Upper lobe of left lung (tissue), 6 donors: Measurements from ENCODE around the gene ZBTB45. TPM values are rescaled to one million over a fixed set of nuclear protein-coding genes. Genes with fewer than 3 reads are reported as not detected.

Source experiments
- ATAC-seq, 2 donors: fragments of 200-7000 bp; cut with Tn5 transposase; one replicate each; pipeline ENCODE4 v1.9.1; 2022; ENCODE audit warnings: mild to moderate bottlenecking in 2 of 2, moderate library complexity in 2 of 2; ENCODE audit not compliant: low FRiP score in 2 of 2
- DNase-seq, 2 donors: peaks; one replicate each; pipeline ENCODE4 v3.0.0-alpha.2; 2019 to 2020
- H3K27ac ChIP-seq, 4 donors: fragments of 200-600 bp; sonication (generic); one replicate each; pipeline ENCODE4 v1.5.1; 2016 to 2019
- H3K27me3 ChIP-seq, 4 donors: fragments of 200-600 bp; sonication (generic); one replicate each; pipeline ENCODE4 v1.5.1; 2017 to 2019
- H3K36me3 ChIP-seq, 4 donors: fragments of 200-600 bp; sonication (generic); one replicate each; pipeline ENCODE4 v1.5.1; 2016 to 2019
- H3K4me1 ChIP-seq, 4 donors: fragments of 200-600 bp; sonication (generic); one replicate each; pipeline ENCODE4 v1.5.1; 2018 to 2019
- H3K4me3 ChIP-seq, 4 donors: fragments of 200-600 bp; sonication (generic); one replicate each; pipeline ENCODE4 v1.5.1; 2017 to 2019; ENCODE audit warnings: mild to moderate bottlenecking in 2 of 4, moderate library complexity in 1 of 4
- H3K9me3 ChIP-seq, 4 donors: fragments of 200-600 bp; sonication (generic); one replicate each; pipeline ENCODE4 v1.5.1; 2018 to 2019
- EP300 ChIP-seq, 4 donors: sonication (generic); formaldehyde crosslinking; IDR thresholded peaks; one replicate each; pipeline ENCODE4 v1.5.1; 2017; ENCODE audit warnings: antibody characterized with exemption in 4 of 4, control low read depth in 2 of 4
- POLR2A ChIP-seq, 4 donors: fragments of 450-650 bp; IDR thresholded peaks; one replicate each; pipeline ENCODE4 v1.5.1; 2016 to 2017; ENCODE audit warnings: antibody characterized with exemption in 4 of 4, mild to moderate bottlenecking in 2 of 4
- POLR2AphosphoS5 ChIP-seq, 2 donors: sonication (generic); formaldehyde crosslinking; IDR thresholded peaks; one replicate each; pipeline ENCODE4 v1.5.1; 2017; ENCODE audit warnings: antibody characterized with exemption in 2 of 2
- WGBS, 2 donors: methylation state at CpG; one replicate each; pipeline ENCODE4 v1.1.5; 2017 to 2018; 5-methylcytosine and 5-hydroxymethylcytosine counted together
- total RNA-seq, 6 donors: library from RNA; depleted of rRNA in 4 of 6; stranded (reverse); fragments of >200 nt in 4 of 6; gene quantifications; one replicate each; pipeline versions ENCODE4 v1.1.0 to v1.2.1, GENCODE V29; 2016 to 2021
- TF ChIP-seq, protein P1 (sequence below), 6 experiments: fragments of 450-650 bp in 4 of 6; fragments of 200-600 bp in 2 of 6; sonication (generic) in 2 of 6; IDR thresholded peaks; one replicate each; pipeline ENCODE4 v1.5.1; 2016 to 2019; ENCODE audit warnings: antibody characterized with exemption in 6 of 6
- donor health status: DM: no; HTN: no; CAD: no; lungs with moderate emphysema.
- donor health status: DM: no; HTN: yes; CAD: no; lungs with severe emphysema.

ZBTB45 gene
- total RNA-seq, 6 donors from 2014 or later: 11.9 to 19.7 (median 15.0) TPM

- no peaks in the 10 kb centered on the region for H3K27me3 ChIP-seq
- peak in 1 of 2 donors; percentile 73 for DNase-seq
- 94 to 96% methylated on average over 13 to 20 of the region's 20 CpGs for WGBS, 2 donors
- TF ChIP-seq POLR2AphosphoS5 (IDR thresholded peaks at IDR 0.05): no peak
- TF ChIP-seq, protein P1, sequence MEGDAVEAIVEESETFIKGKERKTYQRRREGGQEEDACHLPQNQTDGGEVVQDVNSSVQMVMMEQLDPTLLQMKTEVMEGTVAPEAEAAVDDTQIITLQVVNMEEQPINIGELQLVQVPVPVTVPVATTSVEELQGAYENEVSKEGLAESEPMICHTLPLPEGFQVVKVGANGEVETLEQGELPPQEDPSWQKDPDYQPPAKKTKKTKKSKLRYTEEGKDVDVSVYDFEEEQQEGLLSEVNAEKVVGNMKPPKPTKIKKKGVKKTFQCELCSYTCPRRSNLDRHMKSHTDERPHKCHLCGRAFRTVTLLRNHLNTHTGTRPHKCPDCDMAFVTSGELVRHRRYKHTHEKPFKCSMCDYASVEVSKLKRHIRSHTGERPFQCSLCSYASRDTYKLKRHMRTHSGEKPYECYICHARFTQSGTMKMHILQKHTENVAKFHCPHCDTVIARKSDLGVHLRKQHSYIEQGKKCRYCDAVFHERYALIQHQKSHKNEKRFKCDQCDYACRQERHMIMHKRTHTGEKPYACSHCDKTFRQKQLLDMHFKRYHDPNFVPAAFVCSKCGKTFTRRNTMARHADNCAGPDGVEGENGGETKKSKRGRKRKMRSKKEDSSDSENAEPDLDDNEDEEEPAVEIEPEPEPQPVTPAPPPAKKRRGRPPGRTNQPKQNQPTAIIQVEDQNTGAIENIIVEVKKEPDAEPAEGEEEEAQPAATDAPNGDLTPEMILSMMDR (IDR thresholded peaks at IDR 0.05): no peak
- TF ChIP-seq EP300 (IDR thresholded peaks at IDR 0.05): no peak
- TF ChIP-seq POLR2A (IDR thresholded peaks at IDR 0.05): no peak
- peaks cover 0 to 33% (median 24%) of the 10 kb centered on the region in 4 donors for H3K36me3 ChIP-seq
- H3K27ac ChIP-seq: no peak overlapping the region
- no peak overlapping the region for H3K4me3 ChIP-seq
- H3K4me1 ChIP-seq: peaks cover 7 to 13% (median 11%) of the 10 kb centered on the region in 4 donors
- no peak for ATAC-seq
- H3K9me3 ChIP-seq: no peaks in the 10 kb centered on the region
These were observed 39.2 kb downstream of the ZBTB45 start for GRCh38 chr19:58480481-58480830.

DNA sequence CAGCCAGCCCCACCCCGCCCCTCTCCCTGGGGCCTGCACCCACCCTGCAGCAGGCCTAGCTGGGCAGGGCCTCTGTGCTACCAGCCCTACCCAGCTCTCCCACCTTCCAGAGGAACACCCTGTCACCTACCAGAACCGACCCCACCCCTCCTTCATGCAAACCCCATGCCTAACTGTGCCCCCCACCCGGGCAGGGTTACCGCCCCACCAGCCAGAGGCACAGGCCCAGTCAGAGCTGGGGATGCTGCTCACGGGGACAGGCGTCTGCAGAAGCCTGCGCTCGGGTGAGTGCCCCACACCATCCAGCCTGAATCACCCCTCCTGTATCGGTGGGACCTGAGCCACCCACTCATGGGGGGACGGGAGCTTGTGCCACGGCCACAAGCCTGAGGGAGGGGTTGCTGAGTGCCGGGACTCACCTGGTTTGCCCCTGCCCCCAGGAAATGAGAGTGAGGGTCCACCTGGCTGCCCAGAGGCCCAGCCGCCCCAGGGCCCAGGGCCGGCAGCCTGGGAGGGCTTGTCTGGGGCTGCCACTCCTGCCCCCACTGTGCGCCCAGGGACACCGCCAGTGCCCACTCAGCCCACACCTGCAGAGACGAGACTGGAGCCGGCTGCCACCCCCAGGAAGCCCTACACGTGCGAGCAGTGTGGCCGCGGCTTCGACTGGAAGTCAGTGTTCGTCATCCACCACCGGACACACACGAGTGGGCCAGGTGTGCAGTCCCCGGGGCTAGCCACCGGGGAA is 39.7 kb downstream of the ZBTB45 start:
- TF ChIP-seq POLR2A (IDR thresholded peaks at IDR 0.05) (no peak), POLR2AphosphoS5 (IDR thresholded peaks at IDR 0.05) (no peak), EP300 (IDR thresholded peaks at IDR 0.05) (no peak)
- TF ChIP-seq, protein P1 (IDR thresholded peaks at IDR 0.05): no peak
- Histone ChIP-seq H3K36me3 (peaks cover 0 to 33% (median 24%) of the 10 kb centered on the region in 4 donors), H3K27ac (no peak overlapping the region), H3K9me3 (no peaks in the 10 kb centered on the region), H3K27me3 (no peaks in the 10 kb centered on the region), H3K4me3 (no peak overlapping the region), H3K4me1 (peaks cover 12 to 19% (median 15%) of the 10 kb centered on the region in 4 donors)
- no peak for ATAC-seq
- WGBS, 2 donors: 95% methylated on average over 28 of the region's 28 CpGs; no CpG with 5 or more reads in 1 of the 2 donors
- peak in 1 of 2 donors; percentile 79 for DNase-seq

GRCh38 chr19:58479303-58479702 is 40.3 kb downstream of the ZBTB45 start:
- Histone ChIP-seq H3K27ac (no peak overlapping the region), H3K9me3 (no peaks in the 10 kb centered on the region), H3K36me3 (peaks cover 0 to 33% (median 24%) of the 10 kb centered on the region in 4 donors), H3K27me3 (no peaks in the 10 kb centered on the region), H3K4me3 (no peak overlapping the region), H3K4me1 (peaks cover 13 to 21% (median 16%) of the 10 kb centered on the region in 4 donors)
- ATAC-seq: no peak
- no peak for TF ChIP-seq POLR2AphosphoS5 (IDR thresholded peaks at IDR 0.05)
- no peak for TF ChIP-seq EP300 (IDR thresholded peaks at IDR 0.05)
- TF ChIP-seq POLR2A (IDR thresholded peaks at IDR 0.05): no peak
- TF ChIP-seq, protein P1 (IDR thresholded peaks at IDR 0.05): no peak
- WGBS, 2 donors: 92% methylated on average over 7 of the region's 7 CpGs
- DNase-seq: no peak

GRCh38 chr19:58477871-58478270 is 41.7 kb downstream of the ZBTB45 start:
- Histone ChIP-seq H3K36me3 (peaks cover 0 to 36% (median 25%) of the 10 kb centered on the region in 4 donors), H3K27me3 (no peaks in the 10 kb centered on the region), H3K4me1 (peaks cover 13 to 21% (median 16%) of the 10 kb centered on the region in 4 donors), H3K4me3 (no peak overlapping the region), H3K9me3 (no peaks in the 10 kb centered on the region), H3K27ac (peak overlapping the region in 1 of 4 donors; percentile 91)
- no peak for DNase-seq
- WGBS, 2 donors: 86 to 100% methylated on average over 1 of the region's 1 CpG
- no peak for TF ChIP-seq EP300 (IDR thresholded peaks at IDR 0.05)
- no peak for TF ChIP-seq POLR2AphosphoS5 (IDR thresholded peaks at IDR 0.05)
- TF ChIP-seq, protein P1 (IDR thresholded peaks at IDR 0.05): no peak
- no peak for TF ChIP-seq POLR2A (IDR thresholded peaks at IDR 0.05)
- no peak for ATAC-seq
